GM04504 (cell line): ENCODE results near the gene ZDHHC11B.
"Not testable (repeated sequence)": the region's sequence is repeated elsewhere in the genome, so short reads cannot be mapped to it uniquely, and the experiment has no call there.

Experiments used
- DNase-seq: peaks from one replicate; pipeline ENCODE4 v3.0.0-alpha.2; 2012; ENCODE audit warnings: low read depth

Gene ZDHHC11B

GRCh38 chr5:769485-770145 lies 14.9 kb downstream of the ZDHHC11B start:
- DNase-seq = not testable (repeated sequence)

GRCh38 chr5:766666-767431 lies 17.7 kb downstream of the ZDHHC11B start:
- DNase-seq = no peak

- DNase-seq = no peak
These were observed 18.4 kb downstream of the ZDHHC11B start for GRCh38 chr5:765948-766631.

- DNase-seq = no peak
These were observed 20.3 kb downstream of the ZDHHC11B start for GRCh38 chr5:763998-764781.

- DNase-seq = no peak
These were observed 21.1 kb downstream of the ZDHHC11B start for GRCh38 chr5:763397-763796.

- DNase-seq = not testable (repeated sequence)
These were observed 21.5 kb downstream of the ZDHHC11B start for GRCh38 chr5:762996-763395.

GRCh38 chr5:761854-762710 lies 22.4 kb downstream of the ZDHHC11B start:
- DNase-seq = no peak

- DNase-seq = no peak
These were observed 23.3 kb downstream of the ZDHHC11B start for GRCh38 chr5:761059-761771.

- no peak for DNase-seq
These were observed 24.0 kb downstream of the ZDHHC11B start for GRCh38 chr5:760363-761058.

- no peak for DNase-seq
These were observed 24.7 kb downstream of the ZDHHC11B start for GRCh38 chr5:759781-760362.

GRCh38 chr5:759111-759751 lies 25.3 kb downstream of the ZDHHC11B start:
- peak; percentile 12 for DNase-seq

GRCh38 chr5:758698-759053 lies 25.9 kb downstream of the ZDHHC11B start:
- no peak for DNase-seq

- no peak for DNase-seq
These were observed 26.4 kb downstream of the ZDHHC11B start for GRCh38 chr5:757931-758697.

GRCh38 chr5:757346-757930 lies 27.1 kb downstream of the ZDHHC11B start:
- no peak for DNase-seq

GRCh38 chr5:756865-757345 lies 27.6 kb downstream of the ZDHHC11B start:
- no peak for DNase-seq

- no peak for DNase-seq
These were observed 28.4 kb downstream of the ZDHHC11B start for GRCh38 chr5:756171-756570.

GRCh38 chr5:754143-754632 lies 30.3 kb downstream of the ZDHHC11B start:
- DNase-seq = not testable (repeated sequence)
